ENCODE measurements around the gene SDHB.

- TF ChIP-seq ZNF274 (IDR thresholded peaks at IDR 0.05; ENCODE audit: low read depth, low read length) (no peak), YY1 (IDR thresholded peaks at IDR 0.05; ENCODE audit: insufficient read depth, insufficient read length) (no peak), SUZ12 (IDR thresholded peaks at IDR 0.05; ENCODE audit: extremely low read depth, insufficient read depth, insufficient read length) (no peak)
Measured at GRCh38 chr1:16992102-16992501, 61.7 kb downstream of the SDHB start.
